H4 (cell line): ENCODE measurements around the gene RPN2. TPM values are rescaled to one million over a fixed set of nuclear protein-coding genes. Genes with fewer than 3 reads are reported as not detected.

ENCODE experiments used
- DNase-seq: peaks from one replicate; pipeline ENCODE4 v3.0.0-alpha.2; 2015; ENCODE audit warnings: low spot score
- total RNA-seq: library from RNA; depleted of rRNA; stranded (reverse); fragments of >200 nt; shearing (Covaris generic); gene quantifications from 2 replicates; pipeline ENCODE4 v1.2.3, GENCODE V29; 2014

The RPN2 gene
- total RNA-seq, 1 experiment from 2014 or later, result 405 TPM

DNA sequence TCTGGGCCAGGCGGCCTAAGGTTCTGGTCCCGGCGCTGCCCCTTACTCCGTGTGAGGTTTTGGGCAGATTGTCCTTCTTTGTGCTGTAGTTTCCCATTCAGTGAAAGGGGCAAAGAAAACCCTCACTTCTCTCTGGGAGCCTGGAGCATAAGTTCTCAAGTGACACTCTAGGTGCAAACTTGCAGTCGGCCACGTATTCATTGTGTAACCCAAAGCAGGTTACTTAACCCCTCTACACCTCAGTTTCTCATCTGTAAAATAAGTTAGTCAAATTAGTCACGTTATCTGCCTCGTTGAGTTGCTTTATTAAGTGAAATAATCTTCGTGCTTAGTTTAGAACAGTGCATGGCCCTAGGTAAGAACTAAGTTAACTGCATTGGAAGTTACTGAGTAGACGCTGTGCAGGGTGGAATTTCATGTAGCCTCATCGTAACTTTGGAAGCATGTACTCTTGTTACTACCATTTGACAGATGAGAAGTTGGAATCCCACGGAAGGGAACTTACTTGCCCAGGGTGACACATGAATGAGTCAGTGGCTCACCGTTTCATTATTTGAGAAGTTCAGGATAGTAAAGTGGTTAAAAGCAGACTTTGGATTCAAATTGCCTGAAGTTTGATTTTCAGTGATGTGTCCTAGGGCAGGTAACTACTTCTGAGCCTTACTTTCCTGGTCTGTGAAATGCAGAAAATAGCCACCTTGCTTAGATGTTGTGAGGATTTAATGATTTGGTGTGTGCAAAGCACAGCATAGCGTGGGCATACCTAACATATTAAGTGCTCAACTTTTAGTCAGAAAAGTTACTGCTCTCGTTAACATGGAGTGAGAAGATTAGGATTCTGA, 774 bp downstream of the RPN2 start:
- DNase-seq, result no peak

DNA sequence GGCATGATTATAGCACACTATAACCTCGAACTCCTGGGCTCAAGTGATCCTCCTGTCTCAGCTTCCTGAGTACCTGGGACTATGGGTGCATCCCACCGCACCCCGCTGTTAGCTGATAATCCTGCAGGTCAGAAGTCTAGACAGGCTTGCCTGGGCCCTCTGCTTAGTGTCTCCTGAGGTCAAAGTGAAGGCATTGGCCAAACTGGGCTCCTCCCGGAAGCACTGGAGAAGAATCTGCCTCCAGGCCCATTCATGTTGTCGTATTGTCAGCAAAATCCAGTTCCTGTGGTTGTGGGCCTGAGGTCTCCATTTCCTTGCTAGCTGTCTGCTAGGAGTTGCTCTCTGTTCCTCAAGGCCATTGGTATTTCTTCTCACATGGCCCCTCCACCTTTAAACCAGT, 6.6 kb downstream of the RPN2 start:
- no peak for DNase-seq

- DNase-seq, result no peak
Observed at GRCh38 chr20:37188787-37189186, 9.7 kb downstream of the RPN2 start.

DNA sequence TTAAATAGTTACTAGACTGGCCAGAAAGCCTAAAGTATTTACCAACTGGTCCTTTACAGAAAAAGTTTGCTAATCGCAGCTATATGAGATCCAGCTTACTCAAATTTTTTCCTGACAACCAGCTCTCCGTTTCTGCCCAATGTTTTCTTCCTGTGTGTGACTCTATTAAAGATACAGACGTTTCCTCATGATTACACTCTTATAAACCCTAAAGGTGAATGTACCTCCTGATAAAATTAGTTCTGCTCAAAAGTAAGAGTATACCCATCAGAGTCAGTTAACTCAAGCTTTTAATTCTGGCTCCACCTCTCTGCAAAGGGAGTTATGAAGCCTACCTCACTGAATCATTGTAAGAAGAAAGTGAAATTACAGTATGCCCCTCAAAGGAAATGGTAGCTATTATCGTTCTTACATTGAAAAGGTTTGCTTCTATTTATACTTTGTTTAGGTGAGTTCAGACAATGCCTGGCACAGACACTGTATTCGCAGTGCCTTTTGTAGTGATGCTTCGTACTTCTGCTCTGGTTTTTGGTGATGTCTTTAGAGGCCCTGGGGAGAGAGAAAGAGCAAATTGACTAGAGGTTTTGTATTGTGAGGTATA, 10.4 kb downstream of the RPN2 start:
- DNase-seq, result no peak

GRCh38 chr20:37190354-37191112, 11.4 kb downstream of the RPN2 start:
- DNase-seq, result no peak

DNA sequence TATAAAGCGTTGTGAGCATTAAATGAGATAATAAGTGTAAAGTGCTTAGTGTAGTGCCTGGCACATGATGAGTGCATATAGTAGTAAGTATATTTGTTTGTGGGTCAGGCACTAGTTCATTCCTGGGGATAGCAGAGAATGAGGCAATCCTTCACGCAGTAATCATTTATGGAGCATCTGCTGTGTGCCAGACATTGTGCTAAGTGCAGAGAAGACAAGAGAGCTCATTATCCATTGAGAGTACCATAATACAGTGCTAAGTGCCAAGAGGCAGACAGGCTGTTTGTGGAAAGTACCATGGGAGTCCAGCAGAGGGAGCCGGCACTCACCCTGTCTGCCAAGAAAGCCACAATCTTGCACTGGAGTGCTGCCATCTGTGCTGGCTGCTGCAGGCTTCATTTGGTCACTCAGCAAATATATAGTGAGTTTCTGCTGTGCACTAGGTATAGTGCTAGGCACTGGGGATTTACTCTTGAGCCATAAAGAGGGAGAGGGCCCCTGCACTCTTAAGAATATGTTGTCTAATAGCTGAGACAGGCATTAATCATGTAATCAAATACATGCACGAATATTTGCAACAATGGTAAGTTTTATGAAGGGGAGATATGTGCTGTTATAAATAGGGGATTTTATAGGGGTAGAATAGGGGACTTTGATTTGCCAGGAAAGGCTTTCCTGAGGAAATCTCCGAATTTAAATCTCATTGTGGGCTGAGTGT, 13.2 kb downstream of the RPN2 start:
- DNase-seq, result peak; percentile 79

DNA sequence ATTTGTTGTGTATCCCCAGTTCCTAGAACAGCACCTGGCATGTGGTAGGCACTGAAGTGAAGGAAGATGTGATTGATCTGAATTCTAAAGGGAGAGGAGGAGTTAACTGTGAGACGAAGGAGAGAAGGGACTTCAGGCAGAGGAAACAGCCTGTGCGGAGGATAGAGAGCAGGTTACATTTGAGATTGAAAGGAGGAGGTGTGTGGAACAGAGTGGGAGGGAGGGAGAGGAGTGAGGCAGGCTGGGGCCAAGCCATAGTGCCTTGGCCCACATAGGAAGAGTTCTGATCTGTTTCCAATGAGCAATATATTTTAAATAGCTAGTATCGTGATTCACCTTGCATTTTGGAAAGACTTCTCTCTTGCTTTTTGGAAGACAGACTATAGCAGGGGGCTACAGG, 14.1 kb downstream of the RPN2 start:
- DNase-seq, result no peak

DNA sequence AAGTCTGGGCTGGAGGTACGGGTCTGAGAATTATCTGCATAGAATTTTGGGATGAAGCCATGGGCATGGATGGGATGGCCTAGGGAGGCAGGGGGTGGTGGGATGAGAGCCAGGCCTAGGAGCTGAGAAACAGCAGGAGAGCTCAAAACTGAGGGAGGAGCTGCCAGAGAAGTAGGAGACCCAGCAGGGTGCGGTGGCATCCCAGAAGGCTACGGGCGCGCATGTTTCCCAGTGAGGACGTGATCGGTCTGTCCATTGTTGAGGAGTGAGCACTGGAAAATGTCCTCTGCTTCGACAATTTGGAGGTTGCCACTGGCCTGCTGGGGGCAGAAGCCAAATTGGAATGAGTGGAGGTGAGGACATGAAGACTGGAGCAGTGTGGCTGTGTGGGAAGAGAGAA, 14.7 kb downstream of the RPN2 start:
- DNase-seq, result no peak

GRCh38 chr20:37194621-37195417, 15.7 kb downstream of the RPN2 start:
- no peak for DNase-seq

DNA sequence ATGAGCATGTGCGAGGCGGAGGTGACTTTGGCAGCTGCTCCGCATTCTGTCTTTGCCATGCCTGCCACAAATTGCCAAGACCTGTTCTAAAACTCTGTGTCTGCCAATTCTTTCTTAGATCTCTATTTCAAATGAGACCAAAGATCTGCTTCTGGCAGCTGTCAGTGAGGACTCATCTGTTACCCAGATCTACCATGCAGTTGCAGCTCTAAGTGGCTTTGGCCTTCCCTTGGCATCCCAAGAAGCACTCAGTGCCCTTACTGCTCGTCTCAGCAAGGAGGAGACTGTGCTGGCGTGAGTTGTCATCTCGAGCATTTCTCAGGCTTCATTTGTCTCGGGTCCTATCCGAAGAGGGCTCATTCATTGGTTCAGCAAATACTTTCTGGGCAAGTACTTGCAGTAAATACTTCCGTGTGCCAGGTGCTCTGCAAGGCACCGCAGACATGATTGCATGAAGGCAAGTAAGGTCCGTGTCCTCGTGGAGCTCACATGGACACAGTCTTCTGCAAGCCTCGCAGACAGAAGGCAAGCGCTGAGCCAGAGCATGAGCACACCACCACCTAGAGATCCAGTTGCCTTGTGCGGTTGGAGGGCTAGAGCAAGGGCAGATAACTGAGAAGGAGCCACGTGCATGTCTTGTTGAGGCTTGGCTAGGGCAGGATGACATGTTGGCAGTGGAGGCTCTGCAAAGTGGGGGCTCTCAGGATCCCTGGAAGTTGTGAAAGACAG, 20.0 kb downstream of the RPN2 start:
- DNase-seq, result no peak

- no peak for DNase-seq
Observed at GRCh38 chr20:37200376-37200775, 21.2 kb downstream of the RPN2 start.

GRCh38 chr20:37200926-37201826, 22.0 kb downstream of the RPN2 start:
- DNase-seq, result no peak

DNA sequence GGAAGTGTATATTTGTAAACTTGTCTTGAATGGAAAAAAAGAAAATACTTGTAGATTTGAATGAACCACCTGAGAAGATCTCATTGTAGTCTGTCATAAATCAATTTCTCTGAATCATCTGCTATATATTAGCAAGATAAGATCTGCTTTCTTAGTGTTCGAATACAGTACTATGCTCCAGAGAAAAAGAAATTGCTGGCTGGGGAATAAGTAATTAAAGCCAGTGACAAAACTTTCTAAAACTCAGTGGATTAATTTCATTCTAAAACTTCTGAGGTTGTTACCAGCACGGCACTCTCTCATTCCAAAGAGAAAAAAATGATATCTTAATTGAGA, 22.7 kb downstream of the RPN2 start:
- DNase-seq, result no peak

DNA sequence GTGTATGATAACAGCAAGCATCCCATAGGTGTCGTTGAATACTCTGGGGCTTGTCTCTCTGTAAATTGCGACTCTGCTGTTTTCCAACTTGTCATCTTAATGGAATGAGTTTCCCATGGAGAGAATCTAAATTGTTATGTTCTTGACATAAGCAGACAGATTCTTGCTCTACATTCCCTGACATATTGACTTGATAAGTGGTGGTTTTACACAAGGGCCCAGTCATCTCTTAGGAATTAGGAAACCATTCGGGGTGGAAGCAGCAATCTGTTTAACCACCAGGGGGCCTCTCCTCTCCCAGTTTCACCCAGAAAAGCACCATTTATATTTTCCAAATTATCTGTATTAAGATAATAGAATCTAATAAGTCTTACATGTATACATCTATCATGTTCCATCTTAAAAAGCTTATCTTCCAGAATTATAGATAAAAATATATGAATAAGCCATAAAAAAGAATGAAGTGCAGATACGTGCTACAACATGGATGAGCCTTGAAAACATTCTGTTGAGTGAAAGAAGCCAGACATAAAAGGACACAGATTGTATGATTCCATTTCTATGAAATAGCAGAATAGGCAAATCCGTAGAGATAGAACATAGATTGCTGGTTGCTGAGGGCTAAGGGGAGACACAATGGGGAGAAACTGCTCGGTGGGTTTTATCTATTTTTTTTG, 23.3 kb downstream of the RPN2 start:
- peak; percentile 81 for DNase-seq

- DNase-seq, result no peak
Observed at GRCh38 chr20:37204056-37204455, 24.9 kb downstream of the RPN2 start.

DNA sequence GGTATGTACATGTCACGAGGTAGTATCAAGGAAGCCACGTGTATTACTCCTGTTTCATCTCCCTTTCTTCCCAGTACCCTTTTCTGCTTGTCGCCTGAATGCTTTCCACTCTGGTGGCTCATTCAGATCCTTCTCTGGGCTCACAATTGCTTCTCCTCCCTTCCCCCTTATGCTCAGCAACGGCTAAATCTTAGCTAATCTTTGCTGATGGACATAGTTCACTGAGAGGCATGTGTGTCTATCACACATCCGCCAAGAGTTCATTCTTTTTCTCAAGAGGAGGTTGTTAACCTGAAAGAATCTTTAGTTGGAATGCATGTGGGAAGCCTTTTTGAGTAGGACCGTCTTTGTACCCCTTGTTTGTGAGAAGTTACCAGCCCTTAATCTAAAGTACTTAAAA, 26.0 kb downstream of the RPN2 start:
- DNase-seq, result no peak

DNA sequence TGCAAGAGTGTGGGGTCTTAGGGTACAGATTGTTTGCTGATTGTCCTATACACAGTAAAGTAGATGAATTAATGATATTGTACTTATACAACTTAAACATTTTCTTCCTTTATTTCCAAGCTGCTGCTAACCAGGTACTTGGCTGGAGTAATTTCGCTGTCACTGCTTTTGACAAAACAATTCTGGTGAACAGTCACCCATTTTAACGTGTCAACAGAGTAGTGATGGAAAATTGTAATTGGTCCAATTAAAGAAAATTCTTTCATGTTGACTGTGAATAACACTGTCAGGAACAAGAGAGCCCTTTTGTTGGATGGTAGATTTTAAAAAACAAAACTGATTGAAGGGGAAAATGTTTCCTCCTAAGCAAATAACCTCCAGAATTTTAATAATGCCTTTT, 26.7 kb downstream of the RPN2 start:
- DNase-seq, result no peak

DNA sequence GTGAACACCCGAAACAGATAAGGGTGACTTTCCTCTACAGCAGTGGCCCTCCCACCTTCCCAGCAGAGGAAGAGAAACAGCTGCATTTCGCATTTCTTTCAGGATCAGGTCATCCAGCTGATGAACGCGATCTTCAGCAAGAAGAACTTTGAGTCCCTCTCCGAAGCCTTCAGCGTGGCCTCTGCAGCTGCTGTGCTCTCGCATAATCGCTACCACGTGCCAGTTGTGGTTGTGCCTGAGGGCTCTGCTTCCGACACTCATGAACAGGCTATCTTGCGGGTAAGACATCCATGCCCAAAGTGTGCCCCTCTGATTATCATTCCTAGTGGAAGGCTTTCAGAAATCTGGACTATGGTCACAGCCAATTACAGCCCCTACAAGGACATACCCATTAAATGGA, 28.0 kb downstream of the RPN2 start:
- DNase-seq, result no peak

DNA sequence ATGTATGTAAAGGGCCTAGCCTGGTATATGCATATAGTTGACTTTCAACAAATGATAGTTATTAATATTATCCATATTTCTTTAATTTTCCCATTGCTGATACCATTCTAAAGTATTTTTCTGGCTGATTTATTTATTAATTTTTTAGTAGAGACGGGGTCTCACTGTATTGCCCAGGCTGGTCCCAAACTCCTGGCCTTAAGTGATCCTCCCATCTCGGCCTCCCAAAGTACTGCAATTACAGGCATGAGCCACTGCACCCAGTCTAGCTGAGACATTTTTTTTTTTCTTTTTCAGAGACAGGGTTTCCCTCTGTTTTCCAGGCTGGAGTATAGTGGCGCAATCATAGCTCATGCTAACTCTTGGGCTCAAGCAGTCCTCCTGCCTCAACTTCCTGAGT, 30.1 kb downstream of the RPN2 start:
- no peak for DNase-seq
